Measurements from ENCODE around the gene ROR1.
"Not testable (repeated sequence)": the region's sequence is repeated elsewhere in the genome, so short reads cannot be mapped to it uniquely, and the experiment has no call there.

The ROR1 gene

GRCh38 chr1:63826246-63826861 is 52.5 kb downstream of the ROR1 start:
- DNase-seq = not testable (repeated sequence)

- DNase-seq = no peak
Observed at GRCh38 chr1:63827411-63828321, 53.8 kb downstream of the ROR1 start.

DNA sequence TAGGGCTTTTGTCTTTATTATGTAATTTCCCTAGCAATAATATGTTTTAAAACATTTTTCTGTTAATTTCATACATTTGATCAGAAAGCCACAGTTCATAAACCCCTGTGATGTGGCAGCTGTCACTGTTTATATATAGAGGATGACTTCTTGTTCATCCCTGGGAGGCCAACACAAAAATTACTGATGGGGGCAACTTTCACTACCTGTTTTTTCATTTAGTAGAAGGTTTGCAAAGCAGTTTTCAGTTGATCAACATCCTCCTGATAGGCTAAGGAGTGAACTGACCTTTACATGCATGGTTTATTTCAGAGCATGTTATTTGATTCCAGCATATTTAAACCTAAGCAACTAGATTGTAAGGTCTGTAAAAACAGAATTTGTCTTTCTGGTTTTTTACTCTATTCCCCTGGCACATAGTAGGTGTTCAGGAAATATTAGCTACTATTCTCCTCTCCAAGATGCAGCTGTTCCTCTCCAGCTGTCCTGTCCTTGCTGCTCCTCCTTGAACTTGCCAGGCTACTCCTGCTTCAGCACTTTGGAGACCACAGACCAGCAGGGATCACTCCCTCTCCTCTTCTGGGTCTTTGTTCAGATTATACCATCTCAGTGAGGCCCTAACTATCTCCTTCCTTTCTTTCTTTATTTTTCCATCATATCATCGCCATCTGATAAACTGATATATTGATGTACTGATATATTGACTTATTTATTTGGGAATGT is 54.7 kb downstream of the ROR1 start:
- DNase-seq = no peak

DNA sequence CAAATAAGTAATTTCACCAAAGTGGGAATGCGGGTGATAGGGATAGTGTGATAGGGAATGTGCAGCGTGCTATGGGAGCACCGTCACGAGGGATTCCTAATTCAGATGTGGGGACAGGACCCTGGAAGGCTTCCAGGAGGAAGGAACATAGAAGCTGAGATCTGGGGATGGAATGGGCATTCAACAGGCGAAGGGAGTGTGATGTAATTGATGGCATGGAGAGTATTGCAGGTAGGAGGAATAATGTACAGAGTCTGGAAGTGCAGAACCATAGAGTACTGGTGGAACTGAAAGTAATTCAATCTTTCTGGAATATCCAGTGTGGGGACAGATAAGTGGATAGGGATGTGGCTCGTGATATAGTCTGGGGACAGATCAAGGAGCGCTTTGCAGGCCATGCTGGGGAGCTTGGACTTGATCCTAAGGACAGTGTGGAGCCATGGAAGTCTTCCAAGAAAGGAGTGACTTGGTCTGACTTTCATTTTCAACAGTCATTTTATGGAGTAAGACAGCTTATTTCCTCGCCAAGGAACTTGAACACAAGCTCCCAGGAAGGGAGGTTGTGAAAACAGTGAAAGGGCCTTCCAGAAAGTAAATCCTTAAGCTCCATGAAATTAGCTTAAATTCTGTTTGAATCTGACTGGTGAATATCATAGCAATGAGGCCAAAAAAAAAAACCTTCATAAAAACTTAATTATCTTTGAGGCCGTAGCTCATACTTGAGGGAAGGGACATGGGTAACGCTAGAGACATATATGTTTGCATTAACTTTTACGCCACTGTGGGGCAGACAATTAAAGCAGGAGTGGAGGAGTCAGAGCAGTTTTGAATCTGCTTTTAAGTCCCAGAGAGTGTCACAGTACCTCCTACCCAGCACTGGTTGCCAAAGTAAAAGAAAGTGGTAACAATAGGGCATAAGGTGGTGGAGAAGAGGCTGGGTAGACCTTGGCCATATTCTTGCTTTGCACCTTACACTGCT is 55.8 kb downstream of the ROR1 start:
- DNase-seq = no peak

GRCh38 chr1:63831409-63831808 is 57.6 kb downstream of the ROR1 start:
- DNase-seq = no peak

DNA sequence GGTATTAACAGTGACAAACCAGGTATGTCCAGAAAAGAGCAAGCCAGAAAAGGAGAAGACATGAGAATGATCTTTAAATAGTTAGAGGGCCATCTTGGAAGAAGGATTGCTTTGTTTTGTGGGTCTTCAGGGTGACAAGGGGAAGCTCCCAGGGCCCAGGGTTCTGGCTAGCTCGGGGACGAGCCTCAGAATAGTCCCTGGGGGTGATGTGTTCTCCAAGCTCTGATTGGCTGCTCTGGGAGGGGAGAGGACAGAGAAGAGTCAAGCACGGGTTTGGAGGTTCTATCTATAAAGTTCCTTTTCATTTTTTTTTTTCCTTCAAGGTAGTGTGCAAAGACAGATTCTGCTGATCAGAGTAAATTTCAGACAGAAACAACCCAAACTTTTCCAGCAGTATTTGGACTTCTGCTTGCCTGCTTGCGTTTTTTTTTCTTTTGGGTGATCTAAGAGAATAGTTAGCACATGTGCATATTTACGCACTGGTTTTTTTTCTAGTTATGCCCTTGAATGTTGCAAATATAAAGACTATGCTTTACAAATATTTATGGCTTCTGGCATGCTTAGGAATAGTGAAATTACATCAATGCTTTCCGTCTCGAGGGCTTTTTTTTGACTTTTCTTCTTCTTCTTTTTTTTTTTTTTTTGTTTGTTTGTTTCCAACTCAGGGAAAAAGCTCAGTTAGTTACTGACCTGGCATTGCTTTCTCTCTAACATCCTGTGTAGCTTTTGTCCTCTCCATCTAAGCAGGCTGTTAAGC is 59.7 kb downstream of the ROR1 start:
- DNase-seq = no peak

DNA sequence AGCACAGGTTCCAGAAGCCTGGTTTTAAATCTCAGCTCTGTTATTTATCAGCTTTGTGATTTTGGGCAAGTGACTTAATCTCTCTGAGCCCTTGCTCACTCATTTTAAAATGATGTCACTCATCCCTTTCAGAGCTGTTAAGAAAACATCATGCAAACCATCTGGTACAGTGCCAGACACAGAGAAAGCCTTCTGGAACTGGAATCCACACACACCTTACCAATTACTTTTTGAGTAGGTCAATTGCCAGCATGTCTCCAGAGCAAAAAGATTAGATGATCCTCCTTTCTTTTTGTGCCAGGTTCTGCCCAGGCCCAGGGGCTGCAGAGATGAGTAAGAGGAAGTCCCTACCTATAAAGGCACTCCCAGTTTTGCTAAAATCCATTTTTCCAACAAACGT is 61.3 kb downstream of the ROR1 start:
- DNase-seq = no peak

DNA sequence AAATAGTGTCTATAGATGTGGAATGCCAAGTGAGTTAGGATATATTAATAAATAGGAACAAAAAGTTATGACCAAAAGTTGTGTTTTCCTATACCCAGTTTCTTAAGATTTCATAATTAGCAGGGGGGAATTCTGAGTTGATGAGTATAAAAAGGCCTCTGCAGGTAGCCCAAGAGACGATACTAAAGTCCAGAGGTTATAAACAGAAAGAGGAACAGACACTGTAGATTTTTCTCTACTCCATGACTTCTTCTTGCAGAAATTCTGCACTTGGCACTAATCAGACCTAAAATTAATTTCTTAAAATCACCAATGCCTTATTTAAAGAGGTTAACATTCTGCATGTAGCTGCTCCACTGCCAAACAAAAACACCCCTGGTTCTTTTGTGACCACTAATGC is 62.6 kb downstream of the ROR1 start:
- no peak for DNase-seq

DNA sequence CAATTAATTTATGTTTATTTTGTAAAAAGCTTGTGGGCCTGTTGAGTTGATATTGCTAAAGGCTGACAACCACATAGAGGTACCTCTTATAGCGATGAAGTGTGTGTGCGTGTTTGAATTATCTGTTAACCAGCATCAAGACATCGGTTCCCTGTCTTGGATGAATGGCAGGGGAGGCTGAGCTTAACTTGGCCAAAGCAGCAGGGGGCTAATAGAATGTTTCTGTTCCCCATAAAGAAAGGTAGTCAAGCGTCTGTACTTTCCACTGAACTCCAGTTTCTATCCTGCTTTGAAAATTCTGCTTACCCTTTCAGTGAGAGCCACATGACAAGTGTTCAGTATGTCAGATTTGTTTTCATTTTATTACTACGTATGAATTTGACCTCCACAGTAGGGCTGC is 63.0 kb downstream of the ROR1 start:
- DNase-seq = no peak

DNA sequence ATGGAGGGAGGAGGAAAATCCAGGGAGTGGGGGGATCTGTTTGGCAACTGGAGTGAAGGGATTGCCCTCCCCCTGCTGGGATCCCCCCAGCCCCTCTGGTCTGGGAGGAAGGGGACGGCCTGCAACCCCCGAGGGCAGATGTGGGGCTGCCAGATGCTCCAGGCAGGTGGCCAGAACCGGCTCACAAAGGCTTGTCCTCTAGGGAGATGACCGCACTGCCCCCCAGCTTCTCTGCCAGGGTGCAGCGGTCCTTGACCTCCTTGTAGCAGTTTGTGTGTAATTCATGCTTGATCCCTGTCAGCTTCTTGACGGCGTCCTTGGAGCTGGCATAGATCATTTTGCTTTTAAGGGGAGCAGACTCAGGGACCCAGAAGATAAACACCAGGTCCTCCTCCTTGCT is 69.2 kb downstream of the ROR1 start:
- DNase-seq = no peak

GRCh38 chr1:63843884-63844283 is 70.1 kb downstream of the ROR1 start:
- no peak for DNase-seq

- DNase-seq = no peak
Observed at GRCh38 chr1:63845346-63845745, 71.5 kb downstream of the ROR1 start.

DNA sequence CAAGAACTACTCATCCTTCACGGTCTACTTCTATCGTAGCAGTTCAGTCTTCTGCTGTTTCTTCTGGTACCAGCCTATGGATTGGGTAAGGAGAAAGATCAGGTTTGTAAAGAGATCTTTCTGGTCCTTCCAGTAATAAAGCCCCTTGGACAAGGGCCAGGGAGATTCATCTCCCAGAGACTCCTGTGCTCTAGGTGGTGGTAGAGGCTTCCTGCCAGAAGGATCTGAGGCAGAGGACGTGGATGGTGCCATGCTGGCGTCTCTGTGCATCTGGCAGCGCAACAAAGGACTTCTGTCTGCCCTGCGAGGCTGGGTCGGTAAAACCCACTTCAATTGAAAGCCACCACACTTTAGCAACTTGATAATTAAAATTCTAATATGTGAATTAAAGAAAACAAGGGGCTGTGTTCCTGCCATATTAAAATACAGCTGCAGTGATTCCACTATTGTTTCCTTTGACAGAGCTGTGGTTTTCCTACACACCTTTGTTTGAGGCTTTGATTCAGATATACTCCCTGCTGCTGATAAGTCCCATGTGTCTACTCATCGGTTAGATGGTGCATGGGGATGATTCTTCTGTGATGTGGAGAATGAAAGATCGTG is 73.6 kb downstream of the ROR1 start:
- no peak for DNase-seq

- DNase-seq = no peak
Observed at GRCh38 chr1:63848733-63849132, 74.9 kb downstream of the ROR1 start.

DNA sequence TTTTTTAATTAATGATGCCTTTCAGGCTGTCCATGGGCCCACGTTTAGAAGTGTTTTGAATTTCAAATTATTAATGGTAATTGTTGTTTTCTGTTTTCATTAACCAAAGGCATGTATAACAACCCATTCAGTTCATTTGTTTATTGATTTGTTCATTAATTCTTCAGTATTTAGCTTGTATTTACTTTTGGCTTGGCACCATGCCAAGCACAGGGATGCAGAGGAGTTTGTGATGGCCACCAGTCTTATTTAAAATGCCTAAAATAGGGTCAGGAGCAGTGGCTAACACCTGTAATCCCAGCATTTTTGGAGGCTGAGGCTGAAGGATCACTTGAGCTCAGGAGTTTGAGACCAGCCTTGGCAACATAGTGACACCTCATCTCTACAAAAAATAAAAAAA is 75.3 kb downstream of the ROR1 start:
- DNase-seq = no peak

- no peak for DNase-seq
Observed at GRCh38 chr1:63854091-63854490, 80.3 kb downstream of the ROR1 start.

DNA sequence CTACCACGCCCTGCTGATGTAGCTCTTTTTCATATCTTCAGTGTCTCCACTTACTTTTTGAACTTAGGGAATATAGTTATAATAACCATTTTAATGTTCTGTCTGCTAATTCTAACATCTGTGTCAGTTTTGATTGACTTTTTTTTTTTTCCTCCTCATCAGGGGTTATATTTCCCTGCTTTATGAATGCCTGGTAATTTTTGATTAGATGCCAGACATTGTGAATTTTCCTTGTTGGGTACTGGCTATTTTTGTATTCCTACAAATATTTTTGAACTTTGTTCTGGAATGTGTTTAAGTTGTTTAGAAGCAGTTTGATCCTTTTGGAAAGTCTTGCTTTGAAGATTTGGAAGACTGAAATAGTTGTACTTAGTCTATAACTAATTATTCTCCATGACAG is 82.1 kb downstream of the ROR1 start:
- no peak for DNase-seq

GRCh38 chr1:63856924-63857323 is 83.1 kb downstream of the ROR1 start:
- no peak for DNase-seq

- no peak for DNase-seq
Observed at GRCh38 chr1:63857478-63857877, 83.7 kb downstream of the ROR1 start.

GRCh38 chr1:63858153-63858552 is 84.3 kb downstream of the ROR1 start:
- no peak for DNase-seq

DNA sequence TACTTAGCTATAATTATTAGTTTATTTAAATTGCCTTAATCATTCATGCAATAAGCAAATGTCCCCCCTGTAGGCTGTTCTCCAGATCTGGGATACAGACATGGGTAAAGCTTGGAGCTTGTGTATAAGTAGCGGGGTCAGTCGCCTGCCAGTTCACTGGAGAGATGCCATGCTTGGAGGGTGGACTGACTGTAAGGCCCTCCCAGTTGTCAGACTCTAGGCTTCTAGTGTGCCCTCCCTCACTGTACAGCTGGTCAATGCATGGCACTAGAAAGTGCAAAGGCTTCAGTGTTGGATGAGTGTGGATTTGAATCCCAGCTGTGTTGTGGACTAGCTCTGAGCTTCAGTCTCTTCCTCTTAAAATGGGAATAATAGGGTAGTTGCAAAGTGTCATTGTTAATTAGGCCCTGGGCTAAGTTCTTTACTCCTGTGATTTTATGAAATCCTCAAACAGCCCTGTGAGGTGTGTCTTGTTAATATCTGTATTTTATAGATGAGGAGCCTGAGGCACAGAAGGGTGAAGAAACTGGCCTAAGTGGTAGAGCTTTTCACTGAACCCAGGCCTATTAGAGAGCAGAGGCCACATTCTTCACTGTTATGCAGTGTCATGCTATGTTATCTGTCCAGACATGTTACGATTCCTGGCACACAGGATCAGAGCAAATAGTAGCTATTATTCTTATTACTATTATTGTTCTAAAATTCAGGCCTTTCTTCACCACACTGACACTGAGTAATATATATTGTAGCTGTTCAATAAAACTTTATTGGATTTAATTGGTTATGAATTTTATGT is 85.9 kb downstream of the ROR1 start:
- DNase-seq = no peak

Data from NCI-H774 (cell line).